ENCODE data around the gene CLSTN2. TPM values are rescaled to one million over a fixed set of nuclear protein-coding genes. Genes with fewer than 3 reads are reported as not detected.

The CLSTN2 gene
- total and polyA plus RNA-seq, 2 of the 4 experiments (the other 2 are of a cell fraction) = under 0.01 to 0.07 TPM

GRCh38 chr3:140521751-140522445, 586.9 kb downstream of the CLSTN2 start:
- 18% methylated on average over 4 of the region's 10 CpGs; no CpG with 5 or more reads in 1 of the 2 experiments for WGBS, 2 experiments (ENCODE audit: extremely low coverage in 2 of 2, insufficient read length in 1 of 2)
- no peak for ATAC-seq (ENCODE audit: low read depth)
- Histone ChIP-seq H3K4me3 (ENCODE audit: insufficient read depth, low read depth, low read length) (no peak overlapping the region), H3K18ac (ENCODE audit: low read depth, low read length) (no peak overlapping the region), H3K4me2 (ENCODE audit: low read depth, low read length) (no peak overlapping the region), H2BK20ac (ENCODE audit: low read depth, low read length) (no peak overlapping the region), H3K27ac (ENCODE audit: insufficient read depth, low read length) (no peak overlapping the region), H3K36me3 (ENCODE audit: control insufficient read depth, insufficient read depth, low read length) (no peaks in the 10 kb centered on the region), H3K79me1 (ENCODE audit: low read depth in 1 of 2, low read length in 2 of 2) (no peaks in the 10 kb centered on the region), H3K27me3 (ENCODE audit: control insufficient read depth, insufficient read depth, low read length) (no peaks in the 10 kb centered on the region), H3K14ac (replicated peaks; ENCODE audit: low read depth, low read length) (no peak overlapping the region), H3K9ac (ENCODE audit: low read depth, low read length) (no peak overlapping the region), H3K4me1 (ENCODE audit: control insufficient read depth, insufficient read depth, low read length) (no peaks in the 10 kb centered on the region), H2AK5ac (ENCODE audit: low read depth, low read length) (no peak overlapping the region), H4K8ac (ENCODE audit: low read depth in 2 of 2, low read length in 2 of 2) (no peak overlapping the region), H3K56ac (ENCODE audit: extremely low read depth, insufficient read depth, low read length) (no peak overlapping the region), H2BK120ac (ENCODE audit: low read depth, low read length) (no peak overlapping the region), H4K91ac (ENCODE audit: insufficient read depth, low read depth, low read length) (no peak overlapping the region), H2BK15ac (ENCODE audit: low read depth, low read length) (no peak overlapping the region), H3K4ac (ENCODE audit: low read depth, low read length) (no peak overlapping the region), H3K9me3 (ENCODE audit: control insufficient read depth, insufficient read depth, low read length) (peaks cover 6% of the 10 kb centered on the region; the same call in 1 of the 2 replicates), H2BK5ac (ENCODE audit: low read depth, low read length, poor library complexity, severe bottlenecking) (no peak overlapping the region), H2AK9ac (replicated peaks; ENCODE audit: low read depth, low read length, poor library complexity) (no peak overlapping the region), H3K9me1 (ENCODE audit: insufficient read depth, low read length) (no peaks in the 10 kb centered on the region), H2AFZ (replicated peaks; ENCODE audit: low read length, poor library complexity) (no peak overlapping the region), H3K23ac (ENCODE audit: low read depth, low read length) (no peak overlapping the region), H4K20me1 (ENCODE audit: insufficient read depth, low read length) (no peaks in the 10 kb centered on the region), H4K5ac (ENCODE audit: low read depth, low read length) (no peak overlapping the region)
- in situ Hi-C loops (cut with MboI; ENCODE audit: low sequenced_read_pairs) (no loop called here), intact Hi-C loops (cut with micrococcal nuclease) (no loop called here), dilution Hi-C loops (cut with HindIII; ENCODE audit: low sequenced_read_pairs, unreplicated experiment) (no loop called here)
- TF ChIP-seq CEBPB (IDR thresholded peaks at IDR 0.05; ENCODE audit: low read depth, low read length) (no peak), USF2 (IDR thresholded peaks at IDR 0.05; ENCODE audit: low read depth, low read length) (no peak), BHLHE40 (IDR thresholded peaks at IDR 0.05; ENCODE audit: low read depth, low read length) (no peak)
- no peak for DNase-seq
- POLR2A ChIA-PET (ENCODE audit: unreplicated experiment) = no interaction called here
- BruUV-seq (replicated peaks) = no TSS peak
- CTCF ChIA-PET = no interaction called here

Data from IMR-90 (cell line).